ENCODE measurements around the gene USF2. TPM values are rescaled to one million over a fixed set of nuclear protein-coding genes. Genes with fewer than 3 reads are reported as not detected.

USF2 gene
- total RNA-seq, 1 experiment from 2014 or later: 123 TPM

GRCh38 chr19:35269438-35270117, 816 bp downstream of the USF2 start:
- no peak overlapping the region for H3K23ac ChIP-seq (ENCODE audit: insufficient read length, low read depth, low read length)
- H3K4me2 ChIP-seq (ENCODE audit: insufficient read depth, insufficient read length, low read length): peak overlapping the region; percentile 24
- H2BK20ac ChIP-seq (ENCODE audit: low read depth, low read length, poor library complexity, severe bottlenecking): no peak overlapping the region
- no peak overlapping the region for H2BK5ac ChIP-seq (ENCODE audit: insufficient read length, low read length)
- peak; percentile 93 for DNase-seq
- H3K9me3 ChIP-seq (ENCODE audit: control insufficient read depth, low read depth, low read length): no peaks in the 10 kb centered on the region
- Mint-ChIP-seq H3K9me3 (no peaks in the 10 kb centered on the region), H3K27ac (0 out of 7 replicates have a peak overlapping the region, but pooled peaks of 1 of the 3 experiments have one; percentile 48), H3K4me3 (peak overlapping the region; percentile 60 to 79), H3K27me3 (ENCODE audit: low read depth) (no peaks in the 10 kb centered on the region), H3K4me1 (peaks cover 11 to 15% of the 10 kb centered on the region in 2 experiments), H3K36me3 (ENCODE audit: insufficient read depth in 1 of 3, low read depth in 3 of 3) (peaks cover 28 to 64% (median 64%) of the 10 kb centered on the region in 3 experiments)
- no peak overlapping the region for H4K5ac ChIP-seq (ENCODE audit: insufficient read length, low read depth, low read length)
- H3K27me3 ChIP-seq (ENCODE audit: insufficient read depth, low read length): no peaks in the 10 kb centered on the region
- no peak overlapping the region for H3T11ph ChIP-seq (ENCODE audit: low read length)
- H3K4me1 ChIP-seq (ENCODE audit: insufficient read depth, low read length): no peaks in the 10 kb centered on the region
- no peaks in the 10 kb centered on the region for H3K79me1 ChIP-seq (ENCODE audit: insufficient read depth, low read depth, low read length, poor library complexity, severe bottlenecking)
- H2AK5ac ChIP-seq (ENCODE audit: insufficient read length, low read length): no peak overlapping the region
- peaks cover 5% of the 10 kb centered on the region for H3K23me2 ChIP-seq (ENCODE audit: insufficient read length, low read depth, low read length, poor library complexity, severe bottlenecking)
- no peak overlapping the region for H2AFZ ChIP-seq (ENCODE audit: low read length)
- H3K27ac ChIP-seq (ENCODE audit: insufficient read length, low read depth, low read length): no peak overlapping the region
- no peak overlapping the region for H4K8ac ChIP-seq (replicated peaks; ENCODE audit: insufficient read length, low read depth, low read length)
- peak; percentile 99 for TF ChIP-seq CTCF (conservative IDR thresholded peaks at IDR 0.05)
- H3K9ac ChIP-seq (ENCODE audit: extremely low read depth, insufficient read length, low read length): peak overlapping the region; percentile 57
- H4K20me1 ChIP-seq (ENCODE audit: control insufficient read depth, insufficient read depth, insufficient read length): no peaks in the 10 kb centered on the region
- H3K79me2 ChIP-seq (ENCODE audit: insufficient read depth, low read length): no peaks in the 10 kb centered on the region
- H2BK15ac ChIP-seq (ENCODE audit: low read depth, low read length): no peak overlapping the region
- H2BK12ac ChIP-seq (ENCODE audit: insufficient read length, low read depth, low read length): no peak overlapping the region
- peak overlapping the region; percentile 59 for H3K18ac ChIP-seq (ENCODE audit: insufficient read length, low read depth, low read length)
- H3K14ac ChIP-seq (ENCODE audit: insufficient read depth, low read length): peak overlapping the region; percentile 90; the same call in 1 of the 2 replicates
- no peak overlapping the region for H3K56ac ChIP-seq (ENCODE audit: insufficient read length, low read depth, low read length)
- no peak overlapping the region for H4K91ac ChIP-seq (ENCODE audit: insufficient read length, low read depth, low read length)
- no peak overlapping the region for H3K4ac ChIP-seq (ENCODE audit: low read depth, low read length)
- H2BK120ac ChIP-seq (ENCODE audit: low read depth, low read length, poor library complexity, severe bottlenecking): no peak overlapping the region
- WGBS (ENCODE audit: extremely low coverage, insufficient read length, low lambda C conversion rate): no CpG with 5 or more reads among the region's 66 CpGs
